DND-41 (cell line): Measurements from ENCODE around the gene SMIM33.

ENCODE experiments used
- ATAC-seq: fragments of 200-7000 bp; cut with Tn5 transposase; 3 replicates; pipeline ENCODE4 v1.9.1; 2021; ENCODE audit warnings: low read depth; ENCODE audit not compliant: insufficient read depth
- DNase-seq: peaks from one replicate; pipeline ENCODE4 v3.0.0-alpha.2; 2020
- H2AFZ ChIP-seq: 2 replicates; pipeline ENCODE4 v1.6.0; 2012; ENCODE audit warnings: low read depth, low read length
- H3K27ac ChIP-seq: 2 replicates; pipeline ENCODE4 v1.5.1; 2012; ENCODE audit warnings: low read length, inconsistent platforms
- H3K27me3 ChIP-seq: fragments of 200-600 bp; sonication (generic); 2 replicates; pipeline ENCODE4 v1.6.0; 2012; ENCODE audit warnings: low read length, mild to moderate bottlenecking, inconsistent platforms; ENCODE audit not compliant: insufficient read depth, poor library complexity
- H3K36me3 ChIP-seq: 2 replicates; pipeline ENCODE4 v1.5.1; 2012; ENCODE audit warnings: low read length, inconsistent platforms; ENCODE audit not compliant: insufficient read depth
- H3K4me1 ChIP-seq: 2 replicates; pipeline ENCODE4 v1.5.1; 2012; ENCODE audit warnings: mild to moderate bottlenecking, low read length; ENCODE audit not compliant: insufficient read depth
- H3K4me2 ChIP-seq: 2 replicates; pipeline ENCODE4 v1.6.0; 2012; ENCODE audit warnings: mild to moderate bottlenecking, moderate library complexity, low read length, inconsistent platforms; ENCODE audit not compliant: insufficient read depth
- H3K4me3 ChIP-seq, 2 experiments: fragments of 200-600 bp in 1 of 2; shearing (Covaris generic) in 1 of 2; 2 replicates each; pipeline ENCODE4 v1.5.1; 2012 to 2016; ENCODE audit warnings: inconsistent platforms in 2 of 2, low read length in 2 of 2, mild to moderate bottlenecking in 2 of 2, low read depth in 1 of 2, moderate library complexity in 1 of 2
- H3K79me2 ChIP-seq: 2 replicates; pipeline ENCODE4 v1.6.0; 2012; ENCODE audit warnings: low read length, inconsistent platforms; ENCODE audit not compliant: insufficient read depth
- H3K9ac ChIP-seq: 2 replicates; pipeline ENCODE4 v1.6.0; 2012; ENCODE audit warnings: low read depth, mild to moderate bottlenecking, inconsistent platforms, low read length, moderate library complexity
- H3K9me3 ChIP-seq: 2 replicates; pipeline ENCODE4 v1.5.1; 2012; ENCODE audit warnings: low read length, moderate library complexity, mild to moderate bottlenecking, inconsistent platforms; ENCODE audit not compliant: insufficient read depth, severe bottlenecking
- H4K20me1 ChIP-seq: 2 replicates; pipeline ENCODE4 v1.6.0; 2012; ENCODE audit warnings: low read length; ENCODE audit not compliant: insufficient read depth
- EZH2 ChIP-seq: IDR thresholded peaks from 3 replicates; pipeline ENCODE4 v1.6.1; 2012; ENCODE audit warnings: borderline replicate concordance, low read depth, mild to moderate bottlenecking, moderate library complexity, low read length, inconsistent platforms; ENCODE audit not compliant: severe bottlenecking
- TF ChIP-seq, protein P1 (sequence below): IDR thresholded peaks from 2 replicates; pipeline ENCODE4 v1.5.1; 2012; ENCODE audit warnings: borderline replicate concordance, low read length, moderate library complexity, mild to moderate bottlenecking; ENCODE audit not compliant: poor library complexity, severe bottlenecking; ENCODE audit errors: extremely low read depth

SMIM33 gene

DNA sequence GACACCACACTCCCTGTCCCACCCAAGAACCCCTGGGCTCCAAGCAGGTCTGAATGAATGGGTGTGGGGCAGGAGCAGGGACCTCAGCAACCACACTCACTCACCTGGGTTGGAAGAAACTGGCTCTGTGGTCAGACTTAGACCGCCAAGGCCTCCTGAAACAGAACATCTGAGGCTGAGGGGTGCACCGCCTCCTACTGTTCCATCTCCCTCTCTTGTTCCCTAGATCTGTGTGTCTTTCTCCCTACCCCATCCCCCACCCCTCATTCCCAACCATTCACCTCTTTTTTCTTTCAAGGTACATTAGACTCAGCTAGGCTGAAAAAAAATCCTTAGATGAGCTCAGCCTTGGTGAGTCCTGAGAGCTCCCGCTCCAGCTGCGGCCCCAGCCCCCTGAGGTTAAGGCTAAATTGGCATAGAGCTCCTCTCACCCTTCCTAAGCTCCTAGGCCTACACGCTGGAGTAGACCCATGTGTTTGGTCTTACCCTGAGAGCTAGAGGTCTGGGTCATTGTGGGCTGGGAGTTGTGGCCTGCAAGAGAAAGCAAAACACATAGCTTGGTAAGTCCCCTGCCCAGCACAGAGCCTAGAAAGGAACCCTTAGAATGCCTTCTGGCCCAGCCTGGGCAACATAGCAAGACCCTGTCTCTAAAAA lies 13.0 kb upstream of the SMIM33 start:
- H3K9me3 ChIP-seq: no peaks in the 10 kb centered on the region
- 0 out of 2 replicates have a peak overlapping the region, but pooled peaks have one; percentile 34 for H3K4me2 ChIP-seq
- H3K27me3 ChIP-seq: no peaks in the 10 kb centered on the region
- no peak overlapping the region for H3K4me3 ChIP-seq
- H4K20me1 ChIP-seq: no peaks in the 10 kb centered on the region
- H3K79me2 ChIP-seq: no peaks in the 10 kb centered on the region
- H3K27ac ChIP-seq: peak overlapping the region; percentile 87
- peaks cover 26% of the 10 kb centered on the region for H3K4me1 ChIP-seq
- H2AFZ ChIP-seq: no peak overlapping the region
- TF ChIP-seq, protein P1, sequence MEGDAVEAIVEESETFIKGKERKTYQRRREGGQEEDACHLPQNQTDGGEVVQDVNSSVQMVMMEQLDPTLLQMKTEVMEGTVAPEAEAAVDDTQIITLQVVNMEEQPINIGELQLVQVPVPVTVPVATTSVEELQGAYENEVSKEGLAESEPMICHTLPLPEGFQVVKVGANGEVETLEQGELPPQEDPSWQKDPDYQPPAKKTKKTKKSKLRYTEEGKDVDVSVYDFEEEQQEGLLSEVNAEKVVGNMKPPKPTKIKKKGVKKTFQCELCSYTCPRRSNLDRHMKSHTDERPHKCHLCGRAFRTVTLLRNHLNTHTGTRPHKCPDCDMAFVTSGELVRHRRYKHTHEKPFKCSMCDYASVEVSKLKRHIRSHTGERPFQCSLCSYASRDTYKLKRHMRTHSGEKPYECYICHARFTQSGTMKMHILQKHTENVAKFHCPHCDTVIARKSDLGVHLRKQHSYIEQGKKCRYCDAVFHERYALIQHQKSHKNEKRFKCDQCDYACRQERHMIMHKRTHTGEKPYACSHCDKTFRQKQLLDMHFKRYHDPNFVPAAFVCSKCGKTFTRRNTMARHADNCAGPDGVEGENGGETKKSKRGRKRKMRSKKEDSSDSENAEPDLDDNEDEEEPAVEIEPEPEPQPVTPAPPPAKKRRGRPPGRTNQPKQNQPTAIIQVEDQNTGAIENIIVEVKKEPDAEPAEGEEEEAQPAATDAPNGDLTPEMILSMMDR: no peak
- no peak for TF ChIP-seq EZH2
- H3K9ac ChIP-seq: peak overlapping the region; percentile 28; the same call in 1 of the 2 replicates
- no peaks in the 10 kb centered on the region for H3K36me3 ChIP-seq
- ATAC-seq: no peak
- DNase-seq: no peak

- Histone ChIP-seq H2AFZ (peak overlapping the region; percentile 72), H3K4me2 (peak overlapping the region; percentile 48), H3K9ac (peak overlapping the region; percentile 28), H3K79me2 (no peaks in the 10 kb centered on the region), H3K27me3 (no peaks in the 10 kb centered on the region), H3K27ac (peak overlapping the region; percentile 87), H3K9me3 (no peaks in the 10 kb centered on the region), H3K4me3 (peak overlapping the region in 1 of 2 experiments; percentile 11; a peak in 1 of 4 replicates), H3K36me3 (no peaks in the 10 kb centered on the region), H4K20me1 (no peaks in the 10 kb centered on the region), H3K4me1 (peaks cover 26% of the 10 kb centered on the region)
- peak; percentile 89 for DNase-seq
- no peak for TF ChIP-seq EZH2
- TF ChIP-seq, protein P1: no peak
- peak; percentile 100 for ATAC-seq
Observed at GRCh38 chr5:139458580-139459407, 12.0 kb upstream of the SMIM33 start.

DNA sequence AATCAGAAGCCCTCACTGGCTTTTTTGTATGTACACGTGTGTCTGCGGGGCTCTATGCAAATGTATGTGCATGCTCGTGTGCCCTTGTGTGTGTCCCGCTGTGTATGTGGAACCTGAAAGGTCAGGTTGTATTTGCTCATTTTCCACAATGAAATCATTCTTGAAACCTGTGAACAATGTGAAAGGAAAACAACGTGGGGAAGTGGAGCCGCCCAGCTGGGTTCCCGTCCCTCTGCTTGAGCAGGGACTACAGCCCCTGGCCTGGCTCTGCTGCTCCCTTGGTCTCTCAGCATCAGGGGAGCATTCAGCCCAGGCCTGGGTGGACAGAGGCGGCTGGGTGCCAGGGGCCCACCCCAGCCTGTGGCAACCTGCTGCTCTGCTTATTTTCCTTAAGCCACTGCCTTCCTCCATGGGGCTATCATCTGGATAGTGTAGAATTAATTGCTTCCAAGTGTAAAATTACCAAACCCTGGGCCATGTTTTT lies 11.3 kb upstream of the SMIM33 start:
- H3K36me3 ChIP-seq: no peaks in the 10 kb centered on the region
- TF ChIP-seq EZH2: no peak
- TF ChIP-seq, protein P1: no peak
- ATAC-seq (no peak), DNase-seq (no peak)
- H4K20me1 ChIP-seq: no peaks in the 10 kb centered on the region
- H3K9me3 ChIP-seq: no peaks in the 10 kb centered on the region
- peaks cover 26% of the 10 kb centered on the region for H3K4me1 ChIP-seq
- peak overlapping the region; percentile 48 for H3K4me2 ChIP-seq
- H3K79me2 ChIP-seq: no peaks in the 10 kb centered on the region
- peak overlapping the region; percentile 8; the same call in 1 of the 2 replicates for H2AFZ ChIP-seq
- H3K4me3 ChIP-seq: no peak overlapping the region; a peak in 1 of 4 replicates
- peak overlapping the region; percentile 87 for H3K27ac ChIP-seq
- H3K27me3 ChIP-seq: no peaks in the 10 kb centered on the region
- peak overlapping the region; percentile 11 for H3K9ac ChIP-seq
